Measurements from ENCODE around the gene POU2AF3.

Gene POU2AF3

DNA sequence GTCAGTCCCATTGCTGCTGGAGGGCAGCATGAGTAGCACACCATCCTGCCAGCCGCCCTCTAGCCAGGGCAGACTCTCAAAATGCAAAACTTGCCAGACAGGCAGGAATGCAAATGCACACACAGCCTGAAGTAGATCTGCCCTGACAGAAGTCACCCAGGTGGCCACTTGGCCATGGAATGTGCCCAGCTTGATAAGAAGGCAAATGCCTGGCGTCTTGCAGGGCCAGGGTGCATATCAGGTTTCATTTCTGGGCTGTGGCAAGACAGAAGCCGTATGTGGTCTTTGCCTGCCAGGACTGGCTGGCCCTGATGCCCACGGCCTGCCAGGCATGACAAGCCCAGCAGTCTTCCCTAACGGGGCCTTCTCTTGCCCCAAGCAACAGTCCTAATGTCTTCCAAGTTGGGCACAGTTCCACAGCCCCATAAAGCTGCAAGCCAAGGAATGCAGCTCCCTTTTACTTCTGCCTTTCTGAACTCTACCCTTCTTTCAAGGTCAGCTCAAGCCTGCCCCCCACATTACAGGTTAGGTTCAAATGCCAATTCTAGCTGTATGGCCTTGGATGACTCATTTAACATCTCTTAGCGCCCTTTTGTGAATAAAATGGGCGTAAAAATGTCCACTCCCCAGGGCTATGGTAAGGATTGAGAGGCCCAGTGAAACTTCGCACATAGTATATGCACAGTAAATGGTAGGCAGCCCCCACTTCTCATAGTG is 29.7 kb downstream of the POU2AF3 start:
- DNase-seq, result peak in 3 of 56 donors; percentile 12 to 20 (median 14)

DNA sequence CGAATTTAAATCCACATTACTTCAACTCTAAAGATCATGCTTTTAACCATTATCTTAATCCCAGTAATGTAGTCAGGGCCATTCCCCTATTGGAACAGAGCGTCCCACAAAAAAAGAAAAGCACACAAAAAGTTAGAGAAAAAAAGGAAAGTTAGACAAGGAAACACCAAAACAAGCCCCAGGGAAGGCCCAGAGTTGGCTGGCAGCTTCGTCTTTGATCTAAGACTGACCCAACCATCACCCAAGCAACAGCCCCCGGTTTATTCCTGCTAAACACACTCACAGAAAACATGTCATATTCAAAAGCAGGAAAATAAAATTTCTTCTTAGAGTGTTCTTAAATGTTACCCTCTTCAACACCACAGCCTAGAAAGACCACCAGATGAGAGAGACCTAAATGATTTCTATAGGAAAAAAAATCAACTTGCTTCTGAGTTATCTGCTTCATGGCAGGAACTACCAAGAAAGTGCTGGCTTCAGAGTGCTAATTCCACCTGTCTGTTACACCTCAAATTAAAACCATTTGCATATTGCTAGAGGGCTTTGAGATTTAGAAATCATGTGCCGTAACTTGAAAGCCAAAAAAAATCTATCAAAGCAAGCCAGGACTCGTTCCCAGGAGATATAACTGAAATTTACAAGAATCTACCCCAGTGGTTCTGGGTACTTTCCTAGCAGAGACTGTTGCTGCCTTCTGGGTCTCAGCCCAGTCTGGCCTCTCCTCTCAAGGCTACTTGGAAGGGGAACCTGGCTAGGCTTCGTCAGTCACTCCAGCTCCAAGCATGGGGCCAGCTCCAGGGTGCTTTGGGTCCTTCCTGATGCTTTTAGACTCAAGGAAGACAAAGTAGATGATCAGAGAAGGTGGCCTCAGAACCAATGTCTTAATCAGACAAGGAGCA is 31.2 kb downstream of the POU2AF3 start:
- peak in 32 of 56 donors; percentile 5 to 72 (median 32) for DNase-seq

DNA sequence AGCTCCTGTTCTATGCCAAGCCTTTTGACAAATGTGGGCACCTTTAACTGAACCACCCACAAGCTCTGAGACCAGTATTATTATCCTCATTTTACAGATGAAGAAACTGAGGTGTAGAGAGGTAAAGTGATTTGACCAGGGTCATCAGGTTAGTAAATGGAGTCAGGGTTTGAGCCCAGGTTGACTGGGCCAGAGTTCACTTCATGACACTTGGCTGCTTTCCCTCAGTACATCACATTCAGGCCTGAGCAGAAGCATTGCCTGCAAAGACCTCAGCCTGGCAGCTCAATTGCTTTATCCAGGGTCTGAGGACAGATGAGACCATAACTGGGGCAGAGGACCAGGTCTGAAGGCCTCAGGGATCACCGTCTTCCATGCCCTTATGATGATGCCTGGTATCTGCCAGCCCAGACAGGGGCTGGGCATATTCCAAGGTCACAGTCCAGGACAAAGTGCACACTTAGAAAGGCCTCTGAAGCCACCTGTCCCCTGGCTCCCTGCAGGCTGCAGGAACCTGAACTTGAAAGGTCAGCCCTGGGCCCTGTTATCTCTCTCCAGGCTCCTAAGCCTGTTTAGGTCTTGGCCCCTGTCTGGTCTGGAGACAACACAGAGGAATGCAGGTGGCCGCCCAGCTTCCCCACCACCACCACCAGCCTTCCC is 32.0 kb downstream of the POU2AF3 start:
- no peak for DNase-seq

DNA sequence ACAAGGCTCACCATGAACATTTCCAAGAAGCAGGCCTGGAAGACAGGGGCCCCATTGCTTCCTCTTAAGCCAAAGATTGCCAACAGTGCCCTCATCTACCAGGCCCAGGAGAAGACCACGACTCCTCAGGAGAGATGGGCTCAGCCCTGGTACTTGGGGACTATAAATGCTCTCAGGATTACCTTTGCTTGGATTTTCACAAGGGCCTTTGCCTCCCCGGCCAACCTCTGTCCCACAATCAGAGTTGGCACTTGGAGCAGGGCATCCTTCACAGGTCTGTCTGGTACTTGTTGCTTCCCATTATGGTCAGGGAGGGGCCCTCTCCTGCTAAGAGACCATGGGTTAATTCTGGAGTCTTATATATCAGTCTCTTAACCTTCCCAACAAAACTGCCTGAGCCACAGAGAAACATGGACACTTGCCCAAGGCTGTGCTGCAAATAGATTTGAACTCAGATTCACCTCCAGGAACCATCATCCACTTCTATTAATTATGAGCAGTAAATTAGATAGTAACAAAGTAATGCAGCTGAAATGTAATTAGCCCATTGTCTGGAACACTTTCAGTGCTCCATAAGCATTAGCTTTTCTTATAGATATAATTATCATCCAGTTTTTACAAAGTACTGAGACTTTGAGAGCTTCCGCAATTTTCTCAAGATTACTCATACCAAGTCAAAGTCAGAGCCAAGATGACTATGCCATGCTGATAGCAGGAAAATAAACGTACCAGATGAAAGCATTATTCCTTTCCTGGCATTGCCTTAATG is 33.5 kb downstream of the POU2AF3 start:
- no peak for DNase-seq

DNA sequence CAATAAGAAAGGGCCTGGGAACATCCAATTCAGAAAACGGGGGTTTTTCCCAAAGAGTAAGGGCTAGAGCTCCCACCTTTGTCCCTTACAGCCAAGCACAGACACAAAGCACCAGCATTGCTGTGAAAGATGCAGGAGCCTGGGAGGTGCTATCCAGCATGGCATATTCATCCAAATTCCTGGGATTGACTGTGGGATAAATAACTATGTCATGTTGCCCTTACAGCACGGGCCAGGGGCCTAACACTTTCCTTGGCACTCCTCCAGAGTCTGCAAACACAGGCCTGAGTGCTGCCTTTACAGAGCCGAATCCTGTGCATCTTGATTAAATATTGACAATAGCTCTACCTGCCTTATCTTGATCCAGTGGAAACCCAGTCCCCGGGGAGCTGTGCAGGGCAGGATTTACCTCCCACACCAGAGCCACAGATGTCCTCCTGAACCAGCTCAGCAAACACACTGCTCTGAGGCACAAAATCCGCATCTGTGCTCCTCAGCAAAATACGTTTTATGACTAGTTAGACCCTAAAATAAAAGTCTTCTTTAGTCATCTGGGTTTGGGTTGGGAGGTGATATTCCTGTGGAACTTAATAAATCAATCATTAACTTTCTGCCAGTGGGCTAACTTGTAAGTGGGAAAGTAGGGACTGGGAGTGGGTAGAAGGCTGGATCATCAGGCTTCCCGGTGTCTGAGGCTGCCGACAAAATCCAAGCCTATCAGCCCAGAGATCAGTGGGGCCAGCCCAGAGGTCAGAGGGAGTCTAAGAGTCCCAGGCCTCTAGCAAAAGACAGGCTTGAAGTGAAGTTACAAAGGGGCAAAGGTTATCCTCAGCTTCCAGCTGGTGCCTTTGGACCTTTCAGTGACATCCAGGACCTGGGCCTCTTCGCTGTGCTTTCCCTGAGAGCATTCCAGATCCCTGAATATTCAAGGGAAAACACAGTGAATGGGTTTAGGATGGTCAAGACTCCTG is 36.5 kb downstream of the POU2AF3 start:
- DNase-seq, result no peak

DNA sequence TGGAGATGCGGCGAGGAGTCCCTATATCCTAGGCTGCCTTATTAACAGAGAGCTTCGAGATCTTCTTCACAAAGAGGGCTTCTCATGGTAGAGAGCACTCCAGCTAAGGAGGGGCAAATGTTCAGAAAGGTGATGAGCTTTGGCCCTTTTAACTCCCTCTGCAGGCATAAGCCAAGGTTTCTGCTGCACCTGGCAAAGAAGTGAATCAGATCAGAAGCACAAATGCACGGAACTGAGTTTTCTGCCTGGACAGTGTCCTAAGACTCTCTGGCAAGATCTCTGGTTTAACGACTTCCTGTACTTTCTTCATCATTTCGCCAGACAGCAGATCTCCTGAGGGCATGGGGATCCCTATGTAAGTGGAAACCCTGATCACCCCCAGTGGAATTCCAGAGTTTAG is 37.2 kb downstream of the POU2AF3 start:
- DNase-seq, result no peak

DNA sequence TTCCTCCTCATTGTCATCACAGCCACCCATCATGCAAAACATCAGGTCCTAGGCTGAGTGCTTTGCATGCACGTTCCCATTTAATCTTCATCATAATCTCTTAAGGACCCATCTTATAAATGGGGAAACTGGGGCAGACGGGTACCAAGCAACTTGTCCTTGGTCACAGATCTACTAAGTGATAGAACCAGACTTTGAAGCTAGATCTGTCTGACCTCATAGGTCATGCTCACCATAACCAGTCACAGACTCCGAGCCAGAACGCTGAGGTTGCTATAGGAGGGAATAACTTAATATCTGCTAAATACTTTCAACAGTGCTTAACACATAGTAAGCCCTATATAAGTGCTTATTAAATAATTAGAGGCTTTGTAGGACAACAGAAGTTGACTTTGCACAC is 37.7 kb downstream of the POU2AF3 start:
- DNase-seq, result no peak

DNA sequence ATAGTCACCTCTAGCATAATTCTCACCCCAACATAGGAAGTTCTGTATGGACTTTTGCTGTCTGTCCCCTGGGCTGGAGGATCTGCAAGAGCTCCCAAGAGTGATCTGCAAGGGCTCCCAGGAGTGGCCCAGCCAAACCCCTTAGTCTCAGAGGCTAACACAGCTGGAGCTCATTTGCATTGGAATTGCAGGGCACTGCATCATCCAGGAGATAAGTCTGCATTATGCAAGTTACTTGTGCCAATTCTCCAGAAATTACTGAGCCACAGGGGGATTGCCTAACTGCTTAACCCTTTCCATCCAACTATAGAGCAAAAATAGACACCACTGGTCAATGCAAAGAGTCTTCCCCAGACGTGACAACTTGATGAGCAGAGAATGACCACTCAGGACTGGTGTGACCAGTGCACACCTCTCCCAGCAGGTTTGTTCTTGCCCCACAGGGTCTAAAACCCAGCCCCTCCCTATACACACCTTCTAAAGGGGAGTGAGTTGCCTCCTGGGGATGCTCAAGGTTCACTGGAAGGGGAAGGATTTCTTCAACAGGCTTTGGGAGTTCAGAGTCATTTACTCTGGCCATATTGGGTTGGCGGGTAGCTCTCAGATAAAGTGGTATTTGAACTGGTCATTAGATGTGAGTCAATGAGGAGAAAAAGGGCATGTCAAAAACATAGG is 38.4 kb downstream of the POU2AF3 start:
- DNase-seq, result no peak

DNA sequence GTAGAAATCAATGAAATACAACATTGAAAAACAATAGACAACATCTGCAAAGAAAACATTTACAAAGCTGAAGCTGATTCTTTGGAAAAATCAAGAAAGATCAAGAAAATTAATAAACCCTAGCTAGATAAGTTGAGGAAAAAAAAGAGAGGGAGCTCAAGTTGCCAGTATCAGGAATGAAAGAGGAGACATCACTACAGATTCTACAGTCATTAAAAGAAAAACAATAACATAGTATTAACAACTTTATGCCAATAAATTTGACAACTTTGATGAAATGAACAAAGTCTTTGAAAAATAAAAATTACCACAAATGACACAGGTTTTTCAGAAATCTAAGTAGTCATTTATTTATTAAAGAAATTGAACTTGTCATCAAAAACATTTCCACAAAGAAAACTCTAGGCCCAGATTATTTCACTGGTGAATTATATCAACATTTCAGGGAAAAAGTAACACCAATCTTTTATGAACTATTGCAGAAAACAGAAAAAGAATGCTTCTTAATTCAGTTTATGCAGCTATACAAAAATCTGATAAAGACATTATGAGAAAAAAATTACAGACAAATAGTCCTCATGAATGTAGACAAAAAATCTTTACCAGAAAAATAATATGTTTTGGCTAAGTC is 41.5 kb downstream of the POU2AF3 start:
- DNase-seq, result no peak

DNA sequence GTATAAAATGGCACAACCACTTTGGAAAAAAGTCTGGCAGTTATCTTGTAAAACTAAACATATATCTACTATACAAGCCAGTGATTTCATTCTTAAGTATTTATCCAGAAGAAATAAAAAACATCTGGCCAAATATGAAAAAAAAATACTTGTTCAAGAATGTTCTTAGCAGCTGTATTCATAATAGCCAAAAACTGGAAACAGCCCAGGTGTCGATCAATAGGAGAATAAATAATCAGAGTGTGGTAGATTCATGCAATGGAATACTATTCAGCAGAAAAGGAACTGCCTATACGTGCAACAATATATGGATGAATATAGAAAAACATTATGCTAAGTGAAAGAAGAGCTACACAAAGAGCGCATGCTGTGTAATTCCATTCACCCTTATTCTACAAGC is 44.0 kb downstream of the POU2AF3 start:
- DNase-seq, result no peak

DNA sequence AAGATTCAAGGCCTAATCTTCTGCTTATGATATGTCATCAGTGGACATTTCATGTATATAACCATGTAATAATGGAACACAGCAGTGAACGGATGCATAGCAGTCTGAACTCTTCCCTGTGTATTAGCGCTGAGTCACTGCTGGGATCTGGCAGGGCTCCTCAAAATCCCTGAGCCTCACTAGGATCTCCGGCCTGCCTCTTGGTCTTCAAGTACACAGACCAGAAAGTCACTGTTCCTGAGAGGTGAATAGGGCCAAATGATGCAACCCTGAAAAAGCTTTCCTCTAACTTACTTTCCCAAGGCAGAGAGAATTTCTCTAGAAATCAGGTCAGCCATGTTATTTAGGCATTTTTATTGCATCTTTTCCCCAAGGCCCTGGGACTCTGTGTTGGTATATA is 45.7 kb downstream of the POU2AF3 start:
- DNase-seq, result no peak

DNA sequence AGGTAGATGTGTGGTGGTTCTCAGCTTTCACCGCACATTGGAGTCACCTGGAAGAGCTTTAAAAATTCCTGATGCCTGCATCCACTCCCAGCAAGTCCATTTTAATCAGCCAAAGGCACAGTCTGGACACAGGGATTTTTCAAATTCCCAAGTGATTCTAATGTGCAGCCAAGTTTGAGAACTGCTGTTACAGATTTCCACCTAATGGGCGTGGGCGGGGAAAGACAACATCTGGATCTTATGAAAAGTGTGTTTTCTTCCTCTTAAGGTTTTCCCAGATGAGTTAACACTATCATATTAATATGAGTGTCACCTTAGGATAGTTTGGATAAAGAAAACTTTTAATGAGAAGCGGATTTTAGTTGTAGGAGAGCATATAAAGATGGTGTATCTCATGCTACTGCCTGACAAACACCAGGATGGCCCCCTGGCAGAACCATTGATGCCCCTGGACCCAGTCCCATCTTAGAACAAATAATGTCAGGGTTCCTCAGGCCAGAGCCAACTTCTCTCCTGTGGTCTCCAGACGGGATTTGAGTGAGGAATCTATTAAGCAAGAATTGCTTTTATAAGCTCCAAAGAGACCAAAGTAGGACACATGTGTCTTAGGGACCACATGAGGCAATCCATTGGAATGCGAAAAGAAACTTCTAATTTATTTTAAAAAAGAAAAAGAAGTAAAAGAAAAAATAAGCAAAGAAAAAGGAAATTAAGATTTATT is 48.8 kb downstream of the POU2AF3 start:
- no peak for DNase-seq

DNA sequence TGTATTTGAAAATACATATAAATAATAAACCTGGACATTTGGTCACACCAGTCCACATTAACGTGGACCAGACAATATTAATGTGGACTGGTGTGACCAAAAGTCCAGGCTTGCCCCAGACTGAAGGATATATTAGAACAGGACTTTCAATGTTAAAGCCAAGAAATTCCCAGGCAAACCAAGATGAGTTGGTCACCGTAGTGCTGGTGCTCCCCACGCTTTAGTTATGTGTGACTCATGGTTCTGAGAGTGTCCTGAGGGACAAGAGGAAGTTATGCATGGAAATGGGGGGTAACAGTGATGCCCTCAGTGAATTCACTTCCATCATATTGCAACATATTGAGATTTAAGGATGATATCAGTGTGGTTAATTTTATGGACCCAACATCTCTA is 49.4 kb downstream of the POU2AF3 start:
- no peak for DNase-seq

DNA sequence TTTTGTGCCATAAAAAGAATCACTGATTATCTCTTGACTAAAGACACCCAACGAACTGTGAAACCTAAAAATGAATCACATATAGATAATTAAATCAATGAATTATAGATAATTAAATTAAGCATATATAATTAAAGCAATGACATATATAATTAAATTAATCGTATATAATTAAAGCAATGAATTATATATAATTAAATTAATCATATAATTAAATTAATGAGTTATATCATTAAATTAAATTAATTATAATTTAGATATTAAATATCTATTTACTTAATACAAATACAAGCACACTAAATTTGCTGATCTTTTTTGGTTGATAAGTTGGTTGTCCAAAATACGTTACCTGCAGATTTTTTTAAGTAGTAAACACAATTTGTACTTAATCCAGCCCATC is 49.8 kb downstream of the POU2AF3 start:
- DNase-seq, result no peak

DNA sequence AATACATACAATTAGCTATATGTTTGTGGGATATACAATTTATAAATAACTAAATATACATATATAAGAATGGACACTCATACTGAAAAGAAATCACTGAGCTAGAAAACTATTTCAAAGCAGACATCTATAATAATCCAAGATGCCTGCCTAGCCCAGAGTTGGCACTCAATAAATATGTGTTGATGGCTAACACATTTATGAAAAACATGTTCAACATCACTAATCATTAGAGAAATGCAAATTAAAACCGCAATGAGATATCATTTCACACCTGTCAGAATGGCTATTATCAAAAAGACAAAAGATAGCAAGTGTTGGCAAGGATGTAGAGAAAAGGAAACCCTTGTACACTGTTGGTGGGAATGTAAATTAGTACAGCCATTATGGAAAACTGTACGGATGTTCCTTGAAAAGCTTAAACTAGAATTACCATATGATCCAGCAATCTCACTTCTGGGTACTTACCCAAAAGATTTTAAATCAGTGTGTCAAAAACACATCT is 50.9 kb downstream of the POU2AF3 start:
- DNase-seq, result no peak

DNA sequence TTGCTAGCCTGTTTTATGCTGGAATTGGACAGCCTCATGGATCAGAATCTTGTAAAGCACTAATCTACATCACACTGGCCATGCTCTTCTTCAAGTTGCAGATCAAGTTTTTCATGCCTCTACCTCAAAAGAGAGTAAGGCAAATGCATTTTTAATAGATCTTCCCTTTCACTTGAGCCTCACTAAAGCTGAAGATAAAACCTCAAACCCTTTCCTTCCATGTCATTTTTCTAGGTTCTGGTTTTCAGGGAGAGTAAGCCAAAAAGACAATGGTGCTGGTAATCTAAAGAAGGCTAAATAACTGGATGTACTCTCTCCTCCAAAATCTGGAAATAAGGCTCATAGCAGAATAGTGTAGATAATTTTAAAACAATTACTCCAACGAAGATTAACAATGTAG is 52.5 kb downstream of the POU2AF3 start:
- no peak for DNase-seq

DNA sequence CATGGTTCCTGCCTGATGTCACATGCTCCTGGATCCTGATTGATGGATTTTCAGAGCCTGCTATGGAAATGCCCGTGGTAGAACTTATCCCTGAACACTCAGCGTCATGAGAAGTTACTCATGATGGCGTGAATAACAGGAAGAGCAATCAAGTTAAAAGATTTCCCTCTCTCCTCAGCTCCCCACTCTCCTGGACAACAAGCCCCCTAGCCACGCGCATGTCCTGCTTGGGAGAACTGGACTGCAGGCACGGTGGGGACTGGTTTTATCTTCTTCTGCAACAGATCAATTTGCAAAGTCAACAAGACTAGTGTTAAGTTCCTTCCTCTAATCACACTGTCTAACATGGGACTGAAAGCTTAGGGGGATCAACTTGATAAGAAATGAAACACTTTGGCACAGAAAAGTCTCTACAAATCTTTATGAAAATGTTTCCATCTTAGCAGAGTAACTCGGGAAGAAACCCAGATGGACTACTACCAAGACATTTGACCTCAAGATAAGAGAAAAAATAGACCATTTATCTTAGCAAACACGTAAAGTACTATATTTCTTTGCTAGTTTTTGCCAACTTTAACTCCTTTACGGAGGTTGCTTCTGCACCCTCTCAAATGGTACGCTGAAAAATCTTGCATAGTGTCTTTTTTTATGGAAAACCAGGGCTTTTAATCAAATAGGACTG is 53.2 kb downstream of the POU2AF3 start:
- DNase-seq, result no peak
